ENCODE results near the gene COP1. TPM values are rescaled to one million over a fixed set of nuclear protein-coding genes. Genes with fewer than 3 reads are reported as not detected.
"Not testable (repeated sequence)": the region's sequence is repeated elsewhere in the genome, so short reads cannot be mapped to it uniquely, and the experiment has no call there.

COP1 gene
- total RNA-seq, 2 donors from 2014 or later: 43.6 to 64.1 TPM

DNA sequence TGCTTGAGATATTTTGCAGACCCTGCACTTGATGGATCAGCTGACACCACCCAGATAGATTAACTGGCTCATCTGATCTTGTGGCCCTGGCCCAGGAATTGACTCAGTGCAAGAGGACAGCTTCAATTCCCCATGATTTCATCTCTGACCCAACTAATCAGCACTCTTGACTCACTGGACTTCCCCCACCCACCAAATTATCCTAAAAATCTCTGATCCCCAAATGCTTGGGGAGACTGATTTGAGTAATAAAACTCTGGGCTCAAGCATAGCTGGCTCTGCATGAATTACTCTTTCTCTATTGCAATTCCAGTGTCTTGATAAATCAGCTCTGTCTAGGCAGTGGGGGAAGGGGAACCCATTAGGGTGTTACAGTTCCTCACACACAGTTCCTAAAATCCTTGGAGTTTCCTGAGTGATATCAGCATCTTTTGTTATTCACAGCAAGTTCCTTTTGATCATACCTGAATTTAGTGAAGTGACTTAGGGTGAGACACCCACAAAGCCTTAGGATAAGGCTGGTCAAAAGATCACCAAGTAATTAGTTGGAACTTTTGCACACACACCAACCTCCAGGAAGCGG is 104.2 kb downstream of the COP1 start:
- Mint-ChIP-seq H3K27ac (peak overlapping the region in 1 of 2 donors; percentile 34), H3K36me3 (peaks cover 56 to 61% of the 10 kb centered on the region in 2 donors), H3K9me3 (peaks cover 12 to 16% of the 10 kb centered on the region in 2 donors)
- DNase-seq (ENCODE audit: low spot score in 2 of 2) (peak in 1 of 2 donors; percentile 61), ATAC-seq (peak; percentile 44 to 93)

DNA sequence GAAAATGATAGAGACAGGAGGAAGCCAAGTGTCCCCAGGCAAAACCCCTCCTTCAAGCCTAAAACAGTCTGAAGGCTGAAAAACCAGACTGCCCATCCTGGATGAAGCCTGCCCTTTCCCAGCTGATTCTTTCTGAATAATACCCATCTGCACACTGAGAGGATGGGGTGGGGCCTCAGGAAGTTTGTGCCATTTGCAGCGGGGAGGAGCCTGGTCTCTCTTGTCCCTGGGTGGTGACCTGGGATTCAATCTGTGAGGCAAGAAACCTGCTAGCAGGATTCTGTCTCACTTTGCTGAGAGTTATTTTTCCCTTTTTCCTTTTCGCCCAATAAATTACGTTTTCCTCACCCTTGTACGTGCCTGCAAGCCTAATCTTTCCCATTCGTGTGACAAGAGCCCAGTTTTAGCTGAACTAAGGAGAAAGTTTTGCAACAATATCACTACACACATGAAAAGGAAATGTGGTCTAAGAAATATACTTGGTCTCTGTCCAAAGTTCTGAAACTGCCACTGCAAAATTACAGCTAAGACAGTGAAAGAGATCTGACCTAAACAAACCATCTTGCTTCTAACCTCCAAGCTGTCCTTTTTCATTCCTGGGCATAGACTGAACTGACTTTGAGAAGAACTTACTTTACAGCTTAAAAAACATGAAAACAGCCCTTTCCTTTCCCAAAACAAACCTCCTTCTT is 105.0 kb downstream of the COP1 start:
- Mint-ChIP-seq H3K27ac (peak overlapping the region in 1 of 2 donors; percentile 34), H3K9me3 (peaks cover 12 to 16% of the 10 kb centered on the region in 2 donors), H3K36me3 (peaks cover 62 to 68% of the 10 kb centered on the region in 2 donors)
- ATAC-seq (no peak), DNase-seq (ENCODE audit: low spot score in 2 of 2) (no peak)

DNA sequence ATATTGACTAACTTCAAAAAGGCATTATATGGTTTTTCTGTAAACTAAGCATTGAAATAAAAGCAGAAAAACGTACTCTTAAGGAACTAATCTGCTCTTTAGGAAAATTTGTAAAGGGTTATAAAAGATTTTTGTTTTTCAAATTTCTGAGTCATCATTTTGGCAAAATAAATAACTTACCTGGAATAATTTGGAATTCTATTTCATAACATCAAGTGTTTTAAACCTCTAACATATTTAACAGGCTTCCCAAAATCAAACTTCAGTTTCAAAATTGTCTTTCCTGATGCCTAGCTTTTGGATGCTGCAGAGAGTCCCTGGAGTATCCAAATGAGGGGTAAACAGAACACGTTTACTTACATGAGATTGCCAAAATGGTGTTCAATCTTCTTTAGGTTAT is 108.5 kb downstream of the COP1 start:
- Mint-ChIP-seq H3K27ac (no peak overlapping the region), H3K36me3 (peaks cover 56 to 64% of the 10 kb centered on the region in 2 donors), H3K9me3 (peaks cover 12 to 16% of the 10 kb centered on the region in 2 donors)
- DNase-seq (ENCODE audit: low spot score in 2 of 2): no peak
- ATAC-seq: no peak

DNA sequence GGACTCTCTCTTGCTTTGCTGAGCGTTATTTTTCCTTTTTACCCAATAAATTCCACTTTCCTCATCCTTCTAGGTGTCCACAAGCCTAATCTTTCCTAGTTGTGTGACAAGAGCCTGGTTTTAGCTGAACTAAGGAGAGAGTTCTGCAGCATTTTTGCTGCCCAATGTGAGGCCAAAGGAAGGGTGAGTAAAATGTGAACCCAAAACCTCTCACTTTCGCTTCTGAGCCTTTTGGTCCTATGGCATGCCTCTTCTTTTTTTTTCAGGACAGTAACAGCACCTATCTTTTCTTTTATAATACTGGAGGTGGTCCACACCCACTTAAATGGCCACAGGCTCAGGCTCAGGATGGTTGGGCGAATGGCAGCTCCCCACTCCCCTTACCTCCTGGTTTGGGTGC is 111.1 kb downstream of the COP1 start:
- Mint-ChIP-seq H3K36me3 (peaks cover 32 to 43% of the 10 kb centered on the region in 2 donors), H3K9me3 (peaks cover 7% of the 10 kb centered on the region in 2 donors), H3K27ac (peak overlapping the region in 1 of 2 donors; percentile 44)
- ATAC-seq (no peak), DNase-seq (ENCODE audit: low spot score in 2 of 2) (no peak)

DNA sequence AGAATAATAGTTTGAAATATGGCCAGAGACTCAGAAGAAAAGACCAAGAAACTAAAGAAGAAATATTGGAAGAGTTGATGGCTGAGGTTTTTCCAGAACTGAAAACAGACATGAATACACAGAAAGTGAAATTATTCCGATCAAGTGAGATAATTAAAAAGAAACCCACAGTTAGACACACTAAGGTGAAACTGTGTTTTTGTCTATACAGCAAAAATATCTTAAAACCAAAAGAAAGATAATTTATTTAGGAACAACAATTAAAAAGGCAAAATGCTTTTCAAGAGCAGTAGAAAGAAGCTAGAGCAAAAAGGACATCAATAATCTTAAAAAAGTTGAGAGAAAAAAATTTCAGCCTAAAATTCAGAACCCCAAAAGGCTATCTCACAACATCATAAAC is 116.3 kb downstream of the COP1 start:
- H3K27ac Mint-ChIP-seq: no peak overlapping the region
- peaks cover 0 to 33% of the 10 kb centered on the region in 2 donors for H3K36me3 Mint-ChIP-seq
- H3K9me3 Mint-ChIP-seq: peaks cover 0 to 8% of the 10 kb centered on the region in 2 donors
- ATAC-seq (no peak), DNase-seq (ENCODE audit: low spot score in 2 of 2) (no peak)

DNA sequence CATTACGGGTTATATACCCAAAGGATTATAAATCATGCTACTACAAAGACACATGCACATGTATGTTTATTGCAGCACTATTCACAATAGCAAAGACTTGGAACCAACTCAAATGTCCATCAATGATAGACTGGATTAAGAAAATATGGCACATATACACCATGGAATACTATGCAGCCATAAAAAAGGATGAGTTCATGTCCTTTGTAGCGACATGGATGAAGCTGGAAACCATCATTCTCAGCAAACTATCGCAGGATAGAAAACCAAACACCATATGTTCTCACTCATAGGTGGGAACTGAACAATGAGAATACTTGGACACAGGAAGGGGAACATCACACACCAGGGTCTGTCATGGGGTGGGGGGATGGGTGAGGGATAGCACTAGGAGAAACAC is 119.3 kb downstream of the COP1 start:
- peaks cover 5 to 43% of the 10 kb centered on the region in 2 donors for H3K36me3 Mint-ChIP-seq
- DNase-seq (ENCODE audit: low spot score in 2 of 2); ATAC-seq; H3K9me3 Mint-ChIP-seq; H3K27ac Mint-ChIP-seq: not testable (repeated sequence)

DNA sequence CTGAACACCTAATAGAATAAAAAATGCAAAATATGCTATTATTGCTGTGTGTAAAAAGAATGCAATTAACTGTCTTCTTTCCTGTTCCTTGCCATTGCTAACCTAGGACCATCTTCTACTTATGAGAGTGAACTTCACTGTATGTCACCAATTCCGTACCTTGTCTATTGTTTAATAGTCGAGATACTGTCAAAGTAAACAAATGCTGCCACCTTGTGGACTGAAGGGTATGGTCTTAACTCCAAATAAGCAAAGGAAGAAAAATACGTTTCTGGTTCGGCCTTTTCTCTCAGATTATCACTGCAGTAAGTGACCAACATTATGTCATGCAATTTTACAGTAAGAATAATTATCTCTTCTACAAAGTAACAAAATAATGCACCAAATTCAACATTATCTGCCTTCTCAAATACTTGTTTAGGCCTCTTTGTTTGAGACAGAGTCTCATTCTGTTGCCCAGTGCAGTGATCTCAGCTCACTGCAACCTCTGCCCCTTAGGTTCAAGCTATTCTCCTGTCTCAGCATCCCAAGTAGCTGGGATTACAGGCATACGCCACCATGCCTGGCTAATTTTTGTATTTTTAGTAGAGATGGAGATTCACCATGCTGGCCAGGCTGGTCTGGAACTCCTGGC is 133.4 kb downstream of the COP1 start:
- ATAC-seq (peak in 1 of 2 donors; percentile 52), DNase-seq (ENCODE audit: low spot score in 2 of 2) (peak in 1 of 2 donors; percentile 30)
- no peak overlapping the region for H3K27ac Mint-ChIP-seq
- H3K36me3 Mint-ChIP-seq: peaks cover 34 to 35% of the 10 kb centered on the region in 2 donors
- H3K9me3 Mint-ChIP-seq: peaks cover 10 to 21% of the 10 kb centered on the region in 2 donors

DNA sequence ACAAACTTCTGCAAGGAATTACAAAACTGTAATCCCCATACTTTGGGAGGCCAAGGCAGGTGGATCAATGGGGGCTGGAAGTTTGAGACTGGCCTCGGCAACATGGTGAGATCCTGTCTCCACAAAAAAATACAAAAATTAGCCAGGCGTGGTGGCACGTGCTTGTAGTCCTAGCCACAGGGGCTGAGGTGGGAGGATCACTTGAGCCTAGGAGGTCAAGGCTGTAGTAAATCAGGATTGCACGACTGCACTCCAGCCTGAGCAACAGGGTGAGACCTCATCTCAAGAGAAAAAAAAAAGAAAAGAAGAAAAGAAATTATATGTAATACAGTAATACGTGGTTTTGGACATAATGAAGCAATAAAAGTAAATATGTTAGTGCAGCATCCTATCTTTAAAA is 138.2 kb downstream of the COP1 start:
- Mint-ChIP-seq H3K9me3 (no peaks in the 10 kb centered on the region), H3K27ac (no peak overlapping the region), H3K36me3 (peaks cover 7 to 12% of the 10 kb centered on the region in 2 donors)
- DNase-seq (ENCODE audit: low spot score in 2 of 2) (no peak), ATAC-seq (no peak)

DNA sequence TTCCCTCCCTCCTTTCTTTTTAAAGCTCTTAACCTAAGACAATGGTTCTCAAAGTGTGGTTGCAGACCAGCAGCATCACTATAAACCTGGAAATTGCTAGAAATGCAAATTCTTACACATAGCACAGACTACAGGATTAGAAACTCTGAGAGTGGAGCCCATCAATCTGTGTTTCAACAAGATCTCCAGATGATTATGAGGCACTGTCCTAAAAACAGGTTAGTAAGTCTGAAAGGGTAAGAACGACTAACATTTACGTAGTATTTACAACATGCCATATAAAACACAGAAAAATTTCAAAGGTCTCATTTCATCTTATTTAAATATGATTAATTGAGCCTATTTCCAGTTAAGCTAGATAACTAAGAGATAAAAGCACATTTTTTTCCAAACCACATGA is 138.8 kb downstream of the COP1 start:
- ATAC-seq: peak in 1 of 2 donors; percentile 59
- Mint-ChIP-seq H3K27ac (peak overlapping the region in 1 of 2 donors; percentile 33), H3K9me3 (no peaks in the 10 kb centered on the region), H3K36me3 (peaks cover 7 to 12% of the 10 kb centered on the region in 2 donors)
- DNase-seq (ENCODE audit: low spot score in 2 of 2): no peak

DNA sequence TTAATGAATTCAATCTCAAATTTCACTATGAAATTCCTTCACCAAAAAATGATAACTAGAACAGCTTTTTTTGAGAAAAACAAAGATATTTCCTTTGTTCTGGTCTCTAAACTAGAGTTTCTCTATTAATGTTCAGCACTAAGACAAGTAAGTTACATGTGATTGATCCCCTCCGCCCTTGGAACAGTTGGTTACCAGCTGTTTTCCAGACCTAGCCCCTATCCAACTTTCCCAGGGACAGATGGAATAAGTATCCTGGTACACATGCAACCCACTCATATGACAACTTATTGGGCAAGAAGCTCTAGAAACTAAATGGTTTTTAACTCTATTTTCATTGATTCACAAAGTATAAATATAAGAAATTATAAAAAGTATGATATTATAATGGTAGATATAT is 140.4 kb downstream of the COP1 start:
- no peak for ATAC-seq
- H3K36me3 Mint-ChIP-seq: peaks cover 7 to 12% of the 10 kb centered on the region in 2 donors
- no peaks in the 10 kb centered on the region for H3K9me3 Mint-ChIP-seq
- H3K27ac Mint-ChIP-seq: no peak overlapping the region
- no peak for DNase-seq (ENCODE audit: low spot score in 2 of 2)

DNA sequence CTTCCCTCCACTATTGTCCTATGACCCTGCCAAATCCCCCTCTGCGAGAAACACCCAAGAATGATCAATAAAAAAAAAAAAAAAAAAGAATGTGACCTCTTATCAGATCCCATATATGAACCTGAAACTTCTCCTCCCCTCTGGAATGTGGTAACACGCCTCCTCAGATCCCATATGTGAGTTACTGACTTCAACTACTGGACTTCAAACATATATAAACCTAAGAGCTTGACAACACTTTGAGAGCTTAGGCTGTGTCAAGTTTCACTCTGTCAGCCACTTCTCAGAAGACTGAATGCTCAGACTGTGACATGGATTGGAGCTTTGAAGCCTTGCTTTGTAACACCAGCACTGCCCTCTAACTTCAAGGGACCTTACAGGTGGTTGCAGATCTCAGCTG is 148.4 kb downstream of the COP1 start:
- peaks cover 0 to 8% of the 10 kb centered on the region in 2 donors for H3K36me3 Mint-ChIP-seq
- no peak overlapping the region for H3K27ac Mint-ChIP-seq
- no peak for DNase-seq (ENCODE audit: low spot score in 2 of 2)
- no peaks in the 10 kb centered on the region for H3K9me3 Mint-ChIP-seq
- ATAC-seq: no peak

DNA sequence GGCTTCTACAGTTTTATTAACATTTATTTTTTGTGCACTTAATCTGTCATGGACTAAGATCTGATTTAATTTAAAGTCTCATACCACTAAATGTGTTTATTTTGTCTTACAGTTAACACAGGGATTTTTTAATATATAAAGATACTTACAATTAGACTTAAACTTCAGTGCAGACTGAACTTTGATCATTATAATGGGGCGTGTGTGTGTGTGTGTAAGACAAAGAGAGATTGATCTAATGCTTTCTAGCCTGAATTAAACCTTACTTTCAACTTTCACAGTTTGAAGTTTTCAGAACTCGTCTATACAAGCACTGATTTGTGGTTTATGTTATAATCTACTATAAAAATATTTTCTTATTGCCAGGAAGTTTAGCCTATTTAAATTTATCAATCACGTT is 150.8 kb downstream of the COP1 start:
- ATAC-seq: no peak
- Mint-ChIP-seq H3K27ac (no peak overlapping the region), H3K9me3 (no peaks in the 10 kb centered on the region), H3K36me3 (peaks cover 0 to 8% of the 10 kb centered on the region in 2 donors)
- DNase-seq (ENCODE audit: low spot score in 2 of 2): no peak

DNA sequence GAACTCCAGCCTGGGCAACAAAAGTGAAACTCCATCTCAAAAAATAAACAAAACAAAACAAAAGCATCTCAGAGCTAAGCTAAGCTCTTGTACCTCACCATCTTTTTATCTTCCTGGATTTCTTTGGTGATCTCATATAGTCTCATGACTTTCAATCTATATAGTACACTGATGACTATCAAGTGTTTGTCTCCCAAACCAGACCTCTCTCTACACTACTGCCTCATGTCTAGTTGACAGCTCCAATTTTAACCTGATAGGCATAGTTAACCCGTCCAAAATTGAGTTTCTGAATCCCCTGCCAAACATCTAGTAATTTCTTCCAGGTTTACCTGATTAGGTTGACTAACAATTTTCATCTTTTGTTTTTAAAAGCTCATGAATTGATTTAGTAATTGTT is 151.7 kb downstream of the COP1 start:
- peak overlapping the region in 1 of 2 donors; percentile 3 for H3K27ac Mint-ChIP-seq
- peaks cover 0 to 8% of the 10 kb centered on the region in 2 donors for H3K36me3 Mint-ChIP-seq
- DNase-seq (ENCODE audit: low spot score in 2 of 2) (no peak), ATAC-seq (peak in 1 of 2 donors; percentile 47)
- H3K9me3 Mint-ChIP-seq: no peaks in the 10 kb centered on the region

DNA sequence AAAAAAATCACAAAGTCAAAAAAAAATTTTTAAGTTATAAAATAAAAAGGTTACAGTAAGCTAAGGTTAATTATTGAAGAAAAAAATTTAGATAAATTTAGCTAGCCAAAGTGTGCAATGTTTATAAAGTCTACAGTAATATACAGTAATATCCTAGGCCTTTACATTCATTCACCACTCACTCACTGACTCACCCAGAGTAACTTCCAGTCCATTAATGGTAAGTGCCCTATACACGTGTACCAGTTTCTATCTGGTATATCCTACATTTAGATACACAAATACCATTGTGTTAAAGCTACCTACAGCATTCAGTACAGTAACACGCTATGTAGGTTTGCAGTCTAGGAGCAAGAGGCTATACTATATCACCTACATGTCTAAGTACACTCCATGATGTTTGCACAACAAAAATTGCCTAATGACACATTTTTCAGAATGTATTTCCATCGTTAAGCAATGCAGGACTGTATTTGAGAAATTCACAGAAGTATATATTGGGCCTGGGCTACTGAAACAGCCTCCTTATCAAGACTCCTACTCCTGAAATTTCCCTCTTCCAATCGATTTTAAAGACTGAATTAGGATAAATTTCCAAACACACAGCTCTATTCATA is 155.1 kb downstream of the COP1 start:
- no peak overlapping the region for H3K27ac Mint-ChIP-seq
- DNase-seq (ENCODE audit: low spot score in 2 of 2): no peak
- no peak for ATAC-seq
- no peaks in the 10 kb centered on the region for H3K9me3 Mint-ChIP-seq
- H3K36me3 Mint-ChIP-seq: peaks cover 0 to 2% of the 10 kb centered on the region in 2 donors

DNA sequence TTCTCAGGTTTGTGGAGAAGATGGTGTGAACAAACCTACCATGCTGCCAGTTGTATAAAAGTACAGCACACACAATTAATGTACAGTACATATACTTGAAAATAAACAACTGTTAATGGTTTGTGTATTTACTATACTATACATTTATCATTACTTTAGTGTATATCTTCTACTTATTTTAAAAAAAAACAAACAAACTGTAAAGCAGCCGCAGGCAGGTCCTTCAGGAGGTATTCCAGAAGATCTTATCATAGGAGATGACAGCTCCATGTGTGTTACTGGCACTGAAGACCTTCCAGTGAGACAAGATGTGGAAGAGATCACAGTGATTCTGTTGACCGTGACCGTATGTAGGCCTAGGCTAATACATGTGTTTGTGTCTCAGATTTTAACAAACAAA is 155.7 kb downstream of the COP1 start:
- Mint-ChIP-seq H3K27ac (no peak overlapping the region), H3K36me3 (no peaks in the 10 kb centered on the region), H3K9me3 (no peaks in the 10 kb centered on the region)
- ATAC-seq: no peak
- no peak for DNase-seq (ENCODE audit: low spot score in 2 of 2)

DNA sequence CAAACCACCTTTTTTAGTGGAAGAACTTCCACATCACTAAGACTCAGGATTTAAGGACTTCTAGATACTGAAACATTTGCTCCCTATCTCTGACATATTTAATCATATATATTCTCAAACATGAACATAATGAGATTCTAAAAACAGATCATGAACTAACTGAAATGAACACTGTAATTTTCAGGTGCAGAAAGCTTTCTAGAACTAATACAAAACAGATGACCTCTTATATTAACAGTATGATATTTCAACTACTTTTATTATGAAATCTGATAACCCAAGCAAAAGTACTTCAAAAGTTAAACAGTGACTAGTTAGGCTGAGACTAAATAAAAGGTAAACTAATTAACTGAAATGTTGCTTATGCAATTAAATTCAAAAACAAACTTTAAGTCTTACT is 157.5 kb downstream of the COP1 start:
- ATAC-seq: no peak
- H3K27ac Mint-ChIP-seq: no peak overlapping the region
- no peaks in the 10 kb centered on the region for H3K36me3 Mint-ChIP-seq
- no peak for DNase-seq (ENCODE audit: low spot score in 2 of 2)
- no peaks in the 10 kb centered on the region for H3K9me3 Mint-ChIP-seq

DNA sequence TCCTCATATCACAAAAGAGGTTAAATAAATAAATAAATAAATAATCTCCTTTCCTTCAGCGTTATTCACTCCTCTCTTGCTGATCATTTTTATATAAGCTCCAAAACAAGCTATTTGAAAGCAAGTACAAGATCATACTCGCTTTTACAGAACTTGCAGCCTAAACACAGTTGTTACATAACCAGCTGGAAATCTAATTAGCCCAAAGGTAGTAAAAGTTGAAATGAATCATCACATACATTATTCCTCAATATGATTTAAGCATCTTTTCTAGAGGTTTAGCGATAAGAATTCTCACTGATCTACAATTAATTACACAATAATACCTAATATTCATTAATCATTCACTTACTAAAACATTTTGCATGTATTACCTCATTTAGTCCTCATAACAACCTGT is 160.2 kb downstream of the COP1 start:
- H3K9me3 Mint-ChIP-seq: no peaks in the 10 kb centered on the region
- ATAC-seq: no peak
- peaks cover 5 to 7% of the 10 kb centered on the region in 2 donors for H3K36me3 Mint-ChIP-seq
- H3K27ac Mint-ChIP-seq: no peak overlapping the region
- no peak for DNase-seq (ENCODE audit: low spot score in 2 of 2)
